GM18507 (cell line): ENCODE data around the gene COQ4.
A peak's percentile ranks its signal among the peaks of the same experiment; 100 is the strongest.
"Not testable (repeated sequence)": the region's sequence is repeated elsewhere in the genome, so short reads cannot be mapped to it uniquely, and the experiment has no call there.

Experiments used
- DNase-seq: peaks from one replicate; pipeline ENCODE4 v3.0.0; 2011; ENCODE audit warnings: low read depth; ENCODE audit not compliant: insufficient read length; ENCODE audit errors: extremely low spot score
- FAIRE-seq: peaks from 2 replicates; lab custom pipeline; 2011; peaks lifted over from hg19 to GRCh38; lab: Jason Lieb, UNC

Gene COQ4

GRCh38 chr9:128322404-128323211 is at the start of gene COQ4, which contains the start of gene TRUB2:
Gene COQ4, plus strand, starts transcription at chr9:128322839. Its CDS starts 20 bp downstream, at chr9:128322859.
Gene TRUB2, minus strand, starts transcription at chr9:128322447. Its CDS starts 39 bp downstream, at chr9:128322408.
- DNase-seq = peak; percentile 95
- FAIRE-seq = peak; percentile 67

- DNase-seq = no peak
- no peak for FAIRE-seq
Observed at GRCh38 chr9:128274245-128274644, 48.4 kb upstream of the COQ4 start.

- FAIRE-seq = no peak
- peak; percentile 44 for DNase-seq
Observed at GRCh38 chr9:128275198-128276007, 47.2 kb upstream of the COQ4 start, which contains the start of gene GOLGA2. Gene GOLGA2, minus strand, starts transcription at chr9:128276007. Its CDS starts 31 bp downstream, at chr9:128275976.

GRCh38 chr9:128276008-128276573 is 46.5 kb upstream of the COQ4 start, which contains the start of gene SWI5:
Gene SWI5, plus strand, starts transcription at chr9:128276276.
- DNase-seq (peak; percentile 97), FAIRE-seq (peak; percentile 97)

GRCh38 chr9:128276574-128277270 is 45.9 kb upstream of the COQ4 start:
- DNase-seq (no peak), FAIRE-seq (no peak)

- DNase-seq, FAIRE-seq: not testable (repeated sequence)
Observed at GRCh38 chr9:128279088-128280073, 43.3 kb upstream of the COQ4 start.

GRCh38 chr9:128280084-128280622 is 42.5 kb upstream of the COQ4 start:
- DNase-seq = no peak
- FAIRE-seq = no peak

GRCh38 chr9:128282500-128282899 is 40.1 kb upstream of the COQ4 start:
- no peak for FAIRE-seq

GRCh38 chr9:128285033-128285784 is 37.4 kb upstream of the COQ4 start:
- no peak for DNase-seq
- FAIRE-seq = no peak

More at GRCh38 chr9:128282500-128282899, 40.1 kb upstream of the COQ4 start:
- no peak for DNase-seq

GRCh38 chr9:128286440-128286839 is 36.2 kb upstream of the COQ4 start:
- no peak for DNase-seq

GRCh38 chr9:128288273-128289004 is 34.2 kb upstream of the COQ4 start:
- DNase-seq (no peak), FAIRE-seq (no peak)

More at GRCh38 chr9:128286440-128286839, 36.2 kb upstream of the COQ4 start:
- FAIRE-seq = no peak

- no peak for FAIRE-seq
Observed at GRCh38 chr9:128292009-128292408, 30.6 kb upstream of the COQ4 start.

GRCh38 chr9:128293091-128293490 is 29.5 kb upstream of the COQ4 start:
- no peak for DNase-seq

More at GRCh38 chr9:128292009-128292408, 30.6 kb upstream of the COQ4 start:
- DNase-seq = no peak

GRCh38 chr9:128294142-128294541 is 28.5 kb upstream of the COQ4 start:
- FAIRE-seq (no peak), DNase-seq (no peak)

More at GRCh38 chr9:128293091-128293490, 29.5 kb upstream of the COQ4 start:
- FAIRE-seq = no peak

- FAIRE-seq (no peak), DNase-seq (no peak)
Observed at GRCh38 chr9:128296340-128297220, 26.1 kb upstream of the COQ4 start.
